ENCODE measurements around the gene TBCB.

Gene TBCB

GRCh38 chr19:36136964-36137686 is 21.9 kb downstream of the TBCB start:
- peaks cover 3% of the 10 kb centered on the region; the same call in 1 of the 2 replicates for H4K20me1 ChIP-seq (ENCODE audit: control insufficient read depth, insufficient read depth, low read depth, low read length)
- H3K79me2 ChIP-seq (ENCODE audit: control insufficient read depth, low read length), result peaks cover 20% of the 10 kb centered on the region
- H3K27me3 ChIP-seq (ENCODE audit: control insufficient read depth, low read length), result no peaks in the 10 kb centered on the region
- no peaks in the 10 kb centered on the region for H3K9me2 ChIP-seq (replicated peaks; ENCODE audit: control insufficient read depth, low read length)
- peaks cover 11% of the 10 kb centered on the region for H3K4me1 ChIP-seq (ENCODE audit: control insufficient read depth, low read length)
- H3K27ac ChIP-seq (ENCODE audit: low read depth, low read length), result no peak overlapping the region
- TF ChIP-seq CTCF (IDR thresholded peaks at IDR 0.05; ENCODE audit: low read depth, low read length, poor library complexity, severe bottlenecking) (no peak), EZH2phosphoT487 (IDR thresholded peaks at IDR 0.05; ENCODE audit: borderline replicate concordance, low read length) (no peak)
- no peak overlapping the region for H3K4me2 ChIP-seq (ENCODE audit: low read length)
- H3K9me3 ChIP-seq (ENCODE audit: control insufficient read depth, insufficient read depth, low read length), result no peaks in the 10 kb centered on the region
- peaks cover 7% of the 10 kb centered on the region for H3K36me3 ChIP-seq (ENCODE audit: control insufficient read depth, low read length)
- H3F3A ChIP-seq (ENCODE audit: control insufficient read depth, insufficient read depth), result no peaks in the 10 kb centered on the region
- no peak overlapping the region for H3K4me3 ChIP-seq (ENCODE audit: low read length)

- no peaks in the 10 kb centered on the region for H3K9me3 ChIP-seq (ENCODE audit: control insufficient read depth, insufficient read depth, low read length)
Measured at GRCh38 chr19:36139120-36139472, 23.8 kb downstream of the TBCB start.

GRCh38 chr19:36139473-36140303 is 24.4 kb downstream of the TBCB start, which contains the start of gene CAPNS1:
TSS of gene CAPNS1 (plus strand) at chr19:36140066. CDS start at chr19:36141012, 946 bp downstream.
- peak within 1 kb of the TSS; percentile 84 for H3K4me3 ChIP-seq (ENCODE audit: low read length)
- peak within 1 kb of the TSS; percentile 85 for H3K4me2 ChIP-seq (ENCODE audit: low read length)
- H4K20me1 ChIP-seq (ENCODE audit: control insufficient read depth, insufficient read depth, low read depth, low read length), result peaks cover 3% of the 10 kb centered on the region; the same call in 1 of the 2 replicates
- H3K9me2 ChIP-seq (replicated peaks; ENCODE audit: control insufficient read depth, low read length), result no peaks in the 10 kb centered on the region
- TF ChIP-seq EZH2phosphoT487 (IDR thresholded peaks at IDR 0.05; ENCODE audit: borderline replicate concordance, low read length) (no peak), CTCF (IDR thresholded peaks at IDR 0.05; ENCODE audit: low read depth, low read length, poor library complexity, severe bottlenecking) (no peak)
- H3K27ac ChIP-seq (ENCODE audit: low read depth, low read length), result peak within 1 kb of the TSS; percentile 67
- no peaks in the 10 kb centered on the region for H3K9me3 ChIP-seq (ENCODE audit: control insufficient read depth, insufficient read depth, low read length)
- peaks cover 21% of the 10 kb centered on the region for H3K36me3 ChIP-seq (ENCODE audit: control insufficient read depth, low read length)
- no peaks in the 10 kb centered on the region for H3F3A ChIP-seq (ENCODE audit: control insufficient read depth, insufficient read depth)
- H3K4me1 ChIP-seq (ENCODE audit: control insufficient read depth, low read length), result peaks cover 11% of the 10 kb centered on the region
- peaks cover 22% of the 10 kb centered on the region for H3K79me2 ChIP-seq (ENCODE audit: control insufficient read depth, low read length)
- H3K27me3 ChIP-seq (ENCODE audit: control insufficient read depth, low read length), result no peaks in the 10 kb centered on the region

More at GRCh38 chr19:36139120-36139472, 23.8 kb downstream of the TBCB start:
- H4K20me1 ChIP-seq (ENCODE audit: control insufficient read depth, insufficient read depth, low read depth, low read length), result peaks cover 3% of the 10 kb centered on the region; the same call in 1 of the 2 replicates
- H3K27ac ChIP-seq (ENCODE audit: low read depth, low read length), result peak overlapping the region; percentile 46
- peaks cover 22% of the 10 kb centered on the region for H3K79me2 ChIP-seq (ENCODE audit: control insufficient read depth, low read length)
- H3K9me2 ChIP-seq (replicated peaks; ENCODE audit: control insufficient read depth, low read length), result no peaks in the 10 kb centered on the region
- H3F3A ChIP-seq (ENCODE audit: control insufficient read depth, insufficient read depth), result no peaks in the 10 kb centered on the region
- TF ChIP-seq EZH2phosphoT487 (IDR thresholded peaks at IDR 0.05; ENCODE audit: borderline replicate concordance, low read length) (no peak), CTCF (IDR thresholded peaks at IDR 0.05; ENCODE audit: low read depth, low read length, poor library complexity, severe bottlenecking) (no peak)
- H3K4me2 ChIP-seq (ENCODE audit: low read length), result peak overlapping the region; percentile 85
- H3K27me3 ChIP-seq (ENCODE audit: control insufficient read depth, low read length), result no peaks in the 10 kb centered on the region
- peaks cover 18% of the 10 kb centered on the region for H3K36me3 ChIP-seq (ENCODE audit: control insufficient read depth, low read length)
- peak overlapping the region; percentile 84 for H3K4me3 ChIP-seq (ENCODE audit: low read length)
- peaks cover 11% of the 10 kb centered on the region for H3K4me1 ChIP-seq (ENCODE audit: control insufficient read depth, low read length)

All from DOHH2 (cell line).